SK-N-SH (cell line): ENCODE data around the gene CTCFL. TPM values are rescaled to one million over a fixed set of nuclear protein-coding genes. Genes with fewer than 3 reads are reported as not detected.

Experiments used
- CTCF ChIA-PET: fragments of 300-600, 350-600 bp; formaldehyde crosslinking; extraction: SDS; loops from one replicate; lab custom pipeline; 2021; lab: Yijun Ruan, JAX
- POLR2A ChIA-PET: fragments of 350-600 bp; sonication (Branson Sonifier 250); formaldehyde crosslinking; extraction: SDS; loops from one replicate; lab custom pipeline; 2020; ENCODE audit warnings: antibody characterized with exemption, inconsistent platforms; lab: Yijun Ruan, JAX
- DNase-seq: peaks from one replicate; pipeline ENCODE4 v3.0.0; 2012
- H2AFZ ChIP-seq: fragments of 200-600 bp; sonication (generic); 2 replicates; pipeline ENCODE4 v1.8.1; 2016; ENCODE audit warnings: antibody characterized with exemption, mild to moderate bottlenecking, low read depth
- H3F3A ChIP-seq: fragments of 200-600 bp; sonication (generic); replicated peaks from 2 replicates; pipeline ENCODE3; 2016; ENCODE audit warnings: antibody characterized with exemption, mild to moderate bottlenecking; ENCODE audit not compliant: insufficient read depth
- H3K27ac ChIP-seq, 2 experiments: fragments of 200-500 bp in 1 of 2; fragments of 200-600 bp in 1 of 2; sonication (Bioruptor generic) in 1 of 2; sonication (generic), shearing (Covaris generic) in 1 of 2; 2 replicates each; pipeline versions ENCODE4 v1.5.1 to v1.6.1; 2014 to 2016; ENCODE audit warnings: low read depth in 2 of 2, inconsistent platforms in 1 of 2, low read length in 1 of 2, mild to moderate bottlenecking in 1 of 2, mixed read lengths in 1 of 2
- H3K27me3 ChIP-seq: fragments of 200-600 bp; sonication (generic), shearing (Covaris generic); 2 replicates; pipeline ENCODE4 v1.6.1; 2016; ENCODE audit warnings: mixed run types; ENCODE audit not compliant: insufficient read depth
- H3K36me3 ChIP-seq, 2 experiments: fragments of 200-500 bp in 1 of 2; fragments of 200-600 bp in 1 of 2; sonication (Bioruptor generic) in 1 of 2; sonication (generic) in 1 of 2; replicated peaks in 1 of 2; 2 replicates each; pipeline versions ENCODE3 to v1.5.1; 2014 to 2016; ENCODE audit warnings: low read length in 1 of 2, mild to moderate bottlenecking in 1 of 2; ENCODE audit not compliant: insufficient read depth in 2 of 2, control insufficient read depth in 1 of 2
- H3K4me1 ChIP-seq, 2 experiments: fragments of 200-500 bp in 1 of 2; fragments of 200-600 bp in 1 of 2; sonication (Bioruptor generic) in 1 of 2; sonication (generic), shearing (Covaris generic) in 1 of 2; 2 replicates each; pipeline versions ENCODE4 v1.5.1 to v1.6.1; 2014 to 2016; ENCODE audit warnings: low read depth in 1 of 2, low read length in 1 of 2, mixed run types in 1 of 2; ENCODE audit not compliant: insufficient read depth in 2 of 2, control insufficient read depth in 1 of 2
- H3K4me2 ChIP-seq: fragments of 200-600 bp; sonication (generic), shearing (Covaris generic); 2 replicates; pipeline ENCODE4 v1.6.1; 2017; ENCODE audit warnings: mixed run types
- H3K4me3 ChIP-seq, 2 experiments: fragments of 200-500 bp in 1 of 2; fragments of 200-600 bp in 1 of 2; sonication (Bioruptor generic) in 1 of 2; sonication (generic), shearing (Covaris generic) in 1 of 2; 2 replicates each; pipeline versions ENCODE4 v1.5.1 to v1.8.1; 2014 to 2016; ENCODE audit warnings: low read depth in 2 of 2, inconsistent platforms in 1 of 2, low read length in 1 of 2, mild to moderate bottlenecking in 1 of 2, mixed read lengths in 1 of 2, moderate library complexity in 1 of 2
- H3K79me2 ChIP-seq: fragments of 200-600 bp; sonication (generic); 2 replicates; pipeline ENCODE4 v1.8.1; 2017; ENCODE audit warnings: mild to moderate bottlenecking; ENCODE audit not compliant: insufficient read depth
- H3K9ac ChIP-seq: fragments of 200-600 bp; sonication (generic); 2 replicates; pipeline ENCODE4 v1.6.1; 2017; ENCODE audit warnings: mixed run types
- H3K9me2 ChIP-seq: fragments of 200-600 bp; sonication (generic); 2 replicates; pipeline ENCODE4 v1.6.1; 2017; ENCODE audit warnings: mixed run types
- H3K9me3 ChIP-seq: fragments of 200-600 bp; sonication (generic); 2 replicates; pipeline ENCODE4 v1.6.1; 2017; ENCODE audit warnings: mixed run types, mild to moderate bottlenecking, moderate library complexity
- H4K20me1 ChIP-seq: fragments of 200-600 bp; sonication (generic); 2 replicates; pipeline ENCODE4 v1.6.1; 2017; ENCODE audit warnings: mild to moderate bottlenecking, mixed run types; ENCODE audit not compliant: insufficient read depth
- CTCF ChIP-seq: fragments of 200-600 bp; sonication (generic); IDR thresholded peaks from 2 replicates; pipeline ENCODE4 v1.6.1; 2017; ENCODE audit warnings: antibody characterized with exemption, mild to moderate bottlenecking, moderate library complexity
- ELF1 ChIP-seq: IDR thresholded peaks from 2 replicates; pipeline ENCODE4 v1.4.0; 2012
- EP300 ChIP-seq, 2 experiments: IDR thresholded peaks; 2 replicates each; pipeline versions ENCODE4 v1.4.0 to v1.6.1; 2012; ENCODE audit warnings: borderline replicate concordance in 1 of 2, low read depth in 1 of 2, low read length in 1 of 2
- EZH2phosphoT487 ChIP-seq: fragments of 200-600 bp; sonication (generic); IDR thresholded peaks from 2 replicates; pipeline ENCODE4 v1.6.1; 2017; ENCODE audit warnings: low read depth, mixed run types, mild to moderate bottlenecking, antibody characterized with exemption, moderate library complexity, borderline replicate concordance
- GABPA ChIP-seq: IDR thresholded peaks from 2 replicates; pipeline ENCODE4 v1.4.0; 2012; ENCODE audit warnings: low read depth, mild to moderate bottlenecking
- GATA2 ChIP-seq: sonication (generic); formaldehyde crosslinking; IDR thresholded peaks from 2 replicates; pipeline ENCODE4 v1.5.0; 2020; ENCODE audit warnings: mild to moderate bottlenecking, missing genetic modification reagents
- NRF1 ChIP-seq: IDR thresholded peaks from 2 replicates; pipeline ENCODE4 v1.6.1; 2012; ENCODE audit warnings: low read depth, mild to moderate bottlenecking, low read length
- RAD21 ChIP-seq: IDR thresholded peaks from 2 replicates; pipeline ENCODE4 v1.6.1; 2012; ENCODE audit warnings: mild to moderate bottlenecking, low read length
- RCOR1 ChIP-seq: fragments of 150-350 bp; IDR thresholded peaks from 2 replicates; pipeline ENCODE4 v1.6.1; 2017; ENCODE audit warnings: antibody characterized with exemption, low read length
- REST ChIP-seq: IDR thresholded peaks from 2 replicates; pipeline ENCODE4 v1.6.1; 2012; ENCODE audit warnings: mild to moderate bottlenecking, low read depth, low read length, moderate library complexity
- SMC3 ChIP-seq: IDR thresholded peaks from 2 replicates; pipeline ENCODE4 v1.6.1; 2012; ENCODE audit warnings: low read depth, low read length, improper control_type of control experiment
- TCF12 ChIP-seq: IDR thresholded peaks from 2 replicates; pipeline ENCODE4 v1.4.0; 2012
- YY1 ChIP-seq: IDR thresholded peaks from 2 replicates; pipeline ENCODE4 v1.4.0; 2012; ENCODE audit warnings: low read depth, mild to moderate bottlenecking
- WGBS: methylation state at CpG from one replicate; pipeline ENCODE4 v1.1.6; 2017; ENCODE audit warnings: low lambda C conversion rate; 5-methylcytosine and 5-hydroxymethylcytosine counted together
- polyA plus RNA-seq, 3 experiments: library from polyadenylated mRNA; depleted of rRNA; stranded (reverse); fragments of >200 nt; gene quantifications; 2 replicates each; pipeline ENCODE4 v1.2.3, GENCODE V29; 2012

Gene CTCFL
- polyA plus RNA-seq, 1 of the 3 experiments (the other 2 are of a cell fraction), result not detected

GRCh38 chr20:57517904-57518303, 7.0 kb downstream of the CTCFL start (continued):
- no peak for TF ChIP-seq REST
- TF ChIP-seq EP300 (IDR thresholded peaks at IDR 0.05; ENCODE audit: borderline replicate concordance in 1 of 2, low read depth in 1 of 2, low read length in 1 of 2), result no peak
- TF ChIP-seq YY1, result no peak
- no peak for TF ChIP-seq ELF1
- no peak for TF ChIP-seq CTCF
- TF ChIP-seq TCF12, result no peak
- TF ChIP-seq GATA2, result no peak
- no peak for TF ChIP-seq EZH2phosphoT487
- no peak for TF ChIP-seq NRF1
- no peak for TF ChIP-seq RAD21
- TF ChIP-seq RCOR1, result no peak

- Histone ChIP-seq H3K79me2 (no peaks in the 10 kb centered on the region), H2AFZ (no peak overlapping the region), H3K27ac (no peak overlapping the region), H3K9ac (no peak overlapping the region), H3K4me1 (peaks cover 0 to 2% of the 10 kb centered on the region in 2 experiments; a peak in 1 of 4 replicates), H3K27me3 (no peaks in the 10 kb centered on the region; the same call in 1 of the 2 replicates), H3K9me2 (no peaks in the 10 kb centered on the region), H3K4me2 (no peak overlapping the region), H4K20me1 (no peaks in the 10 kb centered on the region)
- POLR2A ChIA-PET, result no interaction called here
- 53% methylated on average over 10 of the region's 17 CpGs for WGBS
- CTCF ChIA-PET, result interaction anchor here (0.6 to 20.9 kb wide), 13 partner anchors 8 to 696 kb away, joined by 3 to 403 read pairs (median 6); no protein-coding TSS in a partner anchor
- DNase-seq, result peak; percentile 77
- TF ChIP-seq SMC3 (peak; percentile 91), RAD21 (peak; percentile 94), ELF1 (no peak), GABPA (no peak), CTCF (peak; percentile 72)
- TF ChIP-seq, all 33 proteins: peak for 3
- H3K9me3 ChIP-seq, result no peaks in the 10 kb centered on the region
- H3K4me3 ChIP-seq, result no peak overlapping the region; a peak in 1 of 4 replicates
- H3F3A ChIP-seq, result no peaks in the 10 kb centered on the region
- H3K36me3 ChIP-seq, result no peaks in the 10 kb centered on the region
Measured at GRCh38 chr20:57514273-57514751, 10.6 kb downstream of the CTCFL start.
